Mesenteric fat pad (tissue), 1 donor: ENCODE data around the gene GSPT1. TPM values are rescaled to one million over a fixed set of nuclear protein-coding genes. Genes with fewer than 3 reads are reported as not detected.

Experiments
- DNase-seq: peaks from one replicate; pipeline ENCODE4 v3.0.0-alpha.2; 2020; ENCODE audit warnings: low spot score
- total RNA-seq: library from RNA; stranded (reverse); fragmentation: NEBNext Ultra II Directional; extraction: Animal tissue kit (Norgen Biotek cat#: 25700); gene quantifications from one replicate; pipeline ENCODE4 v1.2.1, GENCODE V29; 2021
- donor health status: DM: yes; HTN: yes; CAD: no.

Gene GSPT1
- total RNA-seq, 1 donor from 2014 or later: 138 TPM

DNA sequence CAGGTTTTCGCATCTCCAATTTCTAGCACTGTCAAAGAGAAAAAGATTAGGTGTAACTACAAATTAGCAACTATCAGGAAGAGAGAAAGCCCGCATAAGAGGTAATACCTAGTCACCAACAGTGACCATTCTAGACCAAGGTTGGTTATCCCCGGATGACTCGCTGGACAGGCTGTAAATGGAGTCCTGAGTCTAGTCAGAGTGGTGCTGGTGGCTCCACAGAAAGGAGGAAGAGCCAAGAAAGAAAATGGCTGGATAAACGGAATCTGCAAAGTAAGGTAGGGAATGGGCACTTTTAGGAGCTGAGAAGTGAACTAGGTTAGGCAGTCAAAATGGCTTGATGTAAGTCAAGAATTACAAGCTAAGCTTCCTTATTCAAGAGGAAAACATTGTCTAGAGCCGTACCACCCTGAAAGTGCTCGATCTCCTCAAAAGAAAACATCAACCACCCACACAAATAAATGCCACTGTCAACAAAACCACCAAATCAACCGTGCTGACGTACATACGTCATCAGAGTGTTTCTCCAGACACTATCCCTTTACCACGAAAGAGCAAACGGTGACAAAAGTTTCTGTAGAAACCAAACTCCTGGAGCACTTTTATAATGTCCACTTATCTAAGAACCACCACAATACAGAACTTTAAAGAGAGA lies 2.2 kb downstream of the GSPT1 start:
- DNase-seq: no peak

DNA sequence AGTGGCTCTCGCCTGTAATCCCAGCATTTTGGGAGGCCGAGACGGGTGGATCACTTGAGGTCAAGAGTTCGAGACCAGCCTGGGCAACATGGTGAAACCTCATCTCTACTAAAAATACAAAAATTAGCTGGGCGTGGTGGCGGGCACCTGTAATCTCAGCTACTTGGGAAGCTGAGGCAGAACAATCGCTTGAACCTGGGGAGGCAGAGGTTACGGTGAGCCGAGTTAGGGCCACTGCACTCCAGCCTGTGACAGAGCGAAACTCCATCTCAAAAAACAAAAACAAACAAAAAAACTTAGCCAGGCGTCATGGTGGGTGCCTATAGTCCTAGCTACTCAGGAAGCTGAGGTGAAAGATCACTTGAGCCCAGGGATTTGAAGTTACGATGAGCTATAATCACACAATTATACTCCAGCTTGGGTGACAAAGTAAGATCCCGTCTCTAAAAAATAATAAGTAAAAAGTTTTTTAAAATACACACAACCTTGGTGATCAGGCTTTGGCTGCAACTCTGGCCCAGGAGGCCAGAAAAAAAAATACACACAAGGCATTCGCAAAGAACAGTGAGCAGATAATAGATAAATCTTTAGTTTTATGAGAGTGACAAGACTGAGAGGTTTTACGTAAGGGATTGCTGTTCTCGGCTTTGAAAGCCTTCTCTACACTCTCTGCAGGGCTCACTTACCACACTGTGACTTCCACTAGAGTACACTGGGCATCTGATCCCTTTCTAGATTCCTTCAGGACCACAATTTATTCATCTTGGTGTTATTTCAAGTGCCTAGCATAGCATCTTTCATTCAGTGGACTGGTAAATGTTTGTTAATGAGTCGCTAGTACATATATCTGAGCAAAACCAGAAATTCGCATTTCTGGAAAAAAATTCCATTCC lies 5.9 kb downstream of the GSPT1 start:
- DNase-seq: no peak

DNA sequence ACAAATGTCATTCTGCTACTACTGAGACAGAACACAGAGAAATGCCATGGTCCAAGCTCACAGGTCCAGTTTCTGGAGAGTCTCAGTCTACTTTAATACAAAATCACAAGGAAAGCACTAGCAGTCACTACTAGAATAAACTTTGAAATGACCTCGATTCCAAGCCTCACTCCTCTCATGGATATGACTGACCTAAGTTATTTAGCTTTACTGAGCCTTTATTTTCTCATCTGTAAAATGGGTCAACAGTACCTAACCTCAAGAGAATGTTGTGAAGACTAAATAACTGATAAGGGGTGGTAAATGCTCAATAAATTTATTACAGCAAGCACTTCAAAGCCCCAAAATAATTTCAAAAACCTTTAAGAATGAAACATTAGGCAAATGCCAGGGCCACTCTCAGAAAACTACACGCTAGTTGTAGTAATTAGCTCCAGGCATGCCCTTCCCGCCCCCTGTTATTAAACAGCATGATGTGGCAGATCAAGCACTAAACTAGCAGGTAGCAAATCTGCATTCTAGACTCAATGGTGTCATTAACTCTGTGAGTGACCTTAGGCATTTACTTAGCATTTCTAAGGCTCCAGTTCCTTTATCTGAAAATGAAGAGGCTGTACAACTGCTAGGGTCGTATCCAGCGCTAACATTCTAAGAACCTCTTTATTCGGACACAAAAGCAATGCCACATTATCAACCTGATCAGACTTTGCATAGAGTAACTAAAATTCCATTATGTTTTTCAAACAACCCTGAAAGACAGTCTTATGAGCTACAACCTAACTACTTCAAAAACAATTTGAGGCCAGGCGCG lies 8.4 kb downstream of the GSPT1 start:
- no peak for DNase-seq

DNA sequence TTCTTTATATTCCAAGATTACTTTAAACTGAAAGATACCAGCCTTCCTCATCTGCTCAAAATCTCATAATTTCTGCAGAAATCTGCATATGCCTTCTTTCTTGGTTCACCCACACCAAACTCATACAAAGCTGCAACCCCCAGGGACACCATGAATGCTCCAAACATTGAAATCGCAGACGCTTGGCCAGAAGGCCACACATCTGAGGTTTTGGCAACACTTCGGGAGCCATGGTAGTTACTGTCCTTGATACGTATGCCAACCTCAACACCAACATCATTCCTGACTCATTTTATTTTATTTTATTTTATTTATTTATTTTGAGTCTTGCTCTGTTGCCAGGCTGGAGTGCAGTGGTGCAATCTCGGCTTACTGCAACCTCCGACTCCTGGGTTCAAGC lies 11.8 kb downstream of the GSPT1 start:
- no peak for DNase-seq

DNA sequence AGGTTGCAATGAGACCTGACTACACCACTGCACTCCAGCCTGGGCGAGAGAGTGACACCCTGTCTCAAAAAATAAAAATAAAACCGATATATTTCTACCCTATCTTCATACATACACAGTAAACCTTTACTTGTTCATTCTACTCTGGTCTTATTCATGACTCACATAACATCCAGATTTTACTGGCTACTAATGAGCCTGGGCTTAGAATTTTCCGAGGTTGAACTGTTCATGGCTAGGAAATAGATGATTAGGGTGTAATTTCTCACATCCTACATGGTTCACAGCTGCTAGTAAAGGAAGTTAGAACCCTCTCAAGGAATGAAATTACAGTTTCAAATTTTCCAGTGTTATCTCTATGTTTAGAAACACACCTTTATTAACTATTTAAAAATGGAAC lies 14.7 kb downstream of the GSPT1 start:
- no peak for DNase-seq

DNA sequence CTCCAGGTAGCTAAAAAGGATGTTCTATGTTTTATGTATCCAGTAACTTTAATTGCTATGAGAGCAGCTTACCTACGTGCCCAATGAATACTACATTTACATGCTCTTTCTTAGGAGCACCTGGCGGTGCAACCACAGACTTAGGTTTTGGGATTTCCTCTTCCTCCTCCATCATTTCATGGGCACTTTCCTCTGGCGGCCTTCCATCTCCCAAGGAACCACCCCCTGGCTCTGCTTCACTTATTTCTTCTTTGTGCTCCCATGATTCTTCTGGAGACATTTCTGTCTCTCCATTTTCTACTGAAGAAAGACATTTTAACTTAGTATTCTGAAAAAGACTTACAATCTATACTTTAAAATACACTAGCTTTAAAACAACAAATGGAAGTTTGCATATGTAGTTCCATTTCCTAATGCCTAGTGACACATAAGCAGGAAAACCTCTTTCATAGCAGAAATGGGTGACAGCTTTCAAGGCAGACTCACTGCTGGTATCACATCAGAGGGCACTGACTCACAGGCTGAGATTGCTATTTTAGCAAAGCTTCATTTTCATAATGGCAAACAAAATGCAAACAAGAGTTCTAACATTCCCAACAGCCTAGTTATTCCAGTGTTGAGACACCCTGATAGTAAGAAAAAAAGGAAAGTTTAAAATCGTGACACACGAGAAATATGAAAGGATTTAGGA lies 19.1 kb downstream of the GSPT1 start:
- DNase-seq: no peak

DNA sequence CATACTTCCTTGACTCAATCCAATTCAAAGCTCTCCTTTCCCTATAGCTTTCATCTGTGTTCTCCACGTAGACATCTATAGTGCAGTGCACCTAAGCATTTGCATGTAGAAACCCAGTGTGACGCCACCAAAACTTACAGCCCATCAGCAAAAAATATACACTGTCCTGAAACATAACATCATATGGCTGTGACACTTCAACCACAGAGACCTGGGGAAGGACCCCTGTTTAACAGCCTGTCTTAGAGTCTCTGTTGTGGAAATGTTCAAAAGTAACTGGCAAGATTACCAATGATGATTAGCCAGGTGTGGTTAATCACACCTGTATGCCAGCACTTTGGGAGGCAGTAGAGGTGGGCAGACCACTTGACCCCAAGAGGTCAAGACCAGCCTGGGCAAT lies 22.2 kb downstream of the GSPT1 start:
- no peak for DNase-seq

DNA sequence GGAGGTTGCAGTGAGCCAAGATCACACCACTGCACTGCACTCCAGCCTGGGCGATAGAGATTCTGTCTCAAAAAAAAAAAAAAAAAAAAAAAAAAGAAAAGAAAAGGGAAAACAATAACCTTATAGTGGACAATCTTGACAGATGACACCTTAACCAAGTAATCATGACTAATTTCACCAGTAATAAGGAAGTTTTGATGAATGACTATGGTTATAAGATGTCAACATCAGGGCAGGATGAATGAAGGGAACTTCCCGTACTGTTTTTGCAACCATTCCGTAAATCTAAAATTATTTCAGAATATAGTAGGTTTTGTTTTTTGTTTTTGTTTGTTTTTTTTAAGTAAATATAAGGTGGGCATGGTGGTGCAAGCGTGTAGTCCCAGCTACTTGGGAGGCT lies 23.0 kb downstream of the GSPT1 start:
- no peak for DNase-seq

DNA sequence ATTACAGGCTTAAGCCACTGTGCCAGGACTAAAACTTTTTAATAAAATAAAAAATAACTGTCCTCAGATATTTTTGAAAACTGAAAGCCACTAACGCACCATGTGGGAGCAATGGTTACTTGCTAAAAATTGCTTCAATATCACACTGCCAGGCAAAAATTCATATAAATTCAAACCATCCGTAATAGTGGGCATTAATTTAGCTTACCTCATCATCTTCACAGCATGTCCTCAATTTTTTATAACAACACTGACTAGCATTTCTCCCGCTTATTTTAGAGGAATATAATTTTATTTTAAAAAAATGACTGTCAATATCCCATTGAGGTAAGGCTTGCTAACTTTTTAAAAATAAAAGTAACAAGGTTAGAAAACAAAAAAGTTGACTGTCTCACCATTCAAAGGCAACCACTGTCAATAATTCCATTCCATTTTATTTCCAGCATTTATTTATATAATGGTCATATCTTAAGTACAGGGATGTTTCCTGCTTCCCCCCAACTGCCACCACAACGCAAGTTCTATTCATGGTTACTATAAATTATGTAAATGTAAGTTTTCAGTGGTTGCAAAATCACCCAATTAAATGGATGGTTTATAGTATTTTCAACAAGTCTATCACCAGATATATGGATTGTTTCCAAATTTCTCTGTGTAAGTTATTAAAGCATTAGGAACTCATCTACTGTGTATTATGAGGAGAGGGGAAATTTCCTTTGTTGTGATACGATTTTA lies 25.4 kb downstream of the GSPT1 start:
- DNase-seq: no peak

DNA sequence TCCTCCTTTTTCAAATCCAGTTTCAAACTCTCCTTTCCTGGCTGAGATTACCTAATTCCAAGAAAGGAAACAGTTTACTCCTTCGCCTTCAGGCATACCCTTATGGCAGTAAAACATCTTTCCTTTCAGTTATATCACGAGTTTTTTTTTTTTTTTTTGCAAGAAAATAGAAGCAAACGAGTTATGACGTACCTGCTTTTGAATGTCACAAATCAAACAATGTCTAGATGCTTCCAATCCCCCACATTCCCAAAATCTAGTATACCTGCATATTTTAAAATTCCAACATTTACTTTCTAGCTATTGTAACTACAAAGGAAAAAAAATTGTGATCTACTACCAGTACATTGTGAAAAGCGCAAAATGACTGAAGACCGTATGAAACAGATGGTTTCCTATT lies 28.9 kb downstream of the GSPT1 start:
- no peak for DNase-seq

DNA sequence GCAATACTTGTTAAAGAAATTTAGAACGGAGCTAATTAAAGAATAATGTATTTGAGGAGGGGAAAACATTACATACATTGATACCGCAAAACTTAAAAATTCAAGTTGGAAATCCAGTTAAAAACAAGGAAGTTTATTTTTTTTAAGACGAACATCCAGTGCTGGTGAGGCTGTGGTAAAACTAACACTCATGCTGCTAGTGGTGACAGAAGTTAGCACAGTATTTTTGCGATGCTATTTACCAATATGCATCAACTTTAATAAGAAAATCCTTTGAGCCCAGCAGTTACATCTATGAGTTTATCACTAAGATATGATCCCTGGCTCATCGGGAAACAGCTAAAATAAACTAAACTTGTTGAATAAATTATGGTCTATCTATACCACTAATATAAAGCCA lies 31.7 kb downstream of the GSPT1 start:
- DNase-seq: no peak

DNA sequence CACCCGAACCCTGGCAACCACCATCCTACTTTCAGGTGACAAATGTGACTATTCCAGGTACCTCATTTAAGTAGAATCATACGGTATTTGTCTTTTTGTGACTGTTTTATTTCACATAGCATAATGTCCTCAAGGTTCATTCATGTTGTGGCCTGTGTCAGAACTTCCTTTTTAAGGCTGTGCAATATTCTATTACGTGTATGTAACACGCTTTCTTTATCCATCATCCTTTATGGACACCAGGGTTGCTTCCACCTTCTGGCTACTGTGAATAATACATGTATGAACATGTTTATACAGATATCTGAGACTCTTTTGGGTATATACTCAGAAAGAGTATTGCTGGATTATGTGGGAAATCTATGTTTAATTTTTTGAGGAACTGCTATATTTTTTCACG lies 35.7 kb downstream of the GSPT1 start:
- DNase-seq: no peak

DNA sequence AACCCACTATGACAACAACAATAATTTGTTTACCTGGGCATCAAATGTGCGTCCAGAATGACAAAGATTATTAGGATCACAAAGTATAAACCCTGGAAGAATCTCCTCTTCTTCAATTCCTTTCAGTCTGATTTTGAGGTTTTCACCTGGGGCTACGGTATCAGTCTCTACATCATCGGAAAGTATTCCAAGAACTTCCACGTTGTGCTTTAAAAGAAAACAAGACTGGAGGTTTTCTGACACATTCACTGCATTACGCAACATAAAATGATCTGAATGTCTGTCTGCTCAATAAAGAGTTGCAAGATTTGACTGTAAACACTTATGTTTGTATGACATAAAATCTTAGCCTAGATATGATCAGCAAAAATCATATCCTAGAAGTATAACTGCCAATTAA lies 38.4 kb downstream of the GSPT1 start:
- DNase-seq: no peak

DNA sequence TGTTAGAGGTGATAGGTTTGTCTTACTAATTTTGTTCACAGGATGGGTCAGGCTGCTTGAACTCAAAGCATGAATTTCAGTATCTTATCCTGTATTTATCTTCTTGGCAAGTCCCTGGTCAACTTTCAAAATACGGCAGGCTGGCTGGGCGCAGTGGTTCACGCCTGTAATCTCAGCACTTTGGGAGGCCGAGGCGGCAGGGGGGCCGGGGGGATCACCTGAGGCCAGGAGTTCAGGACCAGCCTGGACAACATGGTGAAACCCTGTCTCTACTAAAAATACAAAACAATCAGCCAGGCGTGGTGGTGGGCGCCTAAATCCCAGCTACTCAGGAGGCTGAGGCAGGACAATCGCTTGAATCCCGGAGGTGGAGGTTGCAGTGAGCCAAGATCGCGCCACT lies 39.5 kb downstream of the GSPT1 start:
- DNase-seq: peak; percentile 85

DNA sequence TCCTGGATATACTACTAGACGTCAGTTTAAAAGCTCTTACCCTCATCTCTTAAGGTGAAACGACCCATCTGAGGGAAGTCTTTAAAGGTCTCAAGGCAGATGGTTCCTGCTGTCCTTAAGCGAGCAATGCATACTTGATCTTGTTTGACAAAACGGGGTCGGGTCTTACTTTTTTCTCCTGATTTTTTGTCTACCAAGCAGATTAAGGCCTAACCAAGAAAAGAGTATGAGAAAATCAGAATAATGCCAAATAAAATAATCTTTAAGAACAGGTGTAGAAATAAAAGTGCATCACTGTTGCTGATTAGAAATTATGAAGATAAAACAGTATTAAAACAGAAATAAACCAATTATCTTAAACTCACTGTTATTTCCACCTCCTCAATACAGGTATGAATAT lies 40.0 kb downstream of the GSPT1 start:
- DNase-seq: no peak

DNA sequence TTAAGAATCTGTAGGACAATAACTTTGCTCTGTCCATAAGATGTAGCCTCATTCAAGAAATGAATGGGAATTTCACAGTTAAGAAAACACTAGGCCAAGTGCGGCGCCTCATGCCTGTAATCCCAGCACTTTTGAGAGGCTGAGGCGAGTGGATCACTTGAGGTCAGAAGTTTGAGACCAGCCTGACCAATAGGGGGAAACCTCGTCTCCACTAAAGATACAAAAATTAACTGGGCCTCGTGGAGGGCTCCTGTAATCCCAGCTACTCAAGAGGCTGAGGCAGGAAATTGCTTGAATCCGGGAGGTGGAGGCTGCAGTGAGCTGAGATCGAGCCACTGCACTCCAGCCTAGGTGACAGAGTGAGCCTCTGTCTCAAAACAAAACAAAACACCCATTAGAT lies 44.6 kb downstream of the GSPT1 start:
- DNase-seq: no peak

DNA sequence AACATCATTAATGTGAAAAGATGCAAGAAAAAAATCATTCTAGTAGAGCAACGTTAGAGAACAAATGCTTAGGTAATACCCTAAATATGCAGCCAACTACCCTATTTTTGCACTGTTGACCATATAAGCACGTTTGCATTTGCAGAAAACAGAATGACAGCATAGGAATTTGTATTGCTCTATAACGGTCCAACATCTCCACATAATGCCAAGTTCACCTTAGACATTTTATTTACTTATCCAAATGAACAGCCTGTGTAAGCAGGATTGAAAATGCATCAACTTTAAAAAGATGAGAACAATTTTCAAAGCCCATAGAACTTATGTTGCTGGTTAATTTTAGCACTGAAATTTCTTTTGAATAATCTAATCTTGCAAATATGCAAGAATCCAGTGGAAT lies 45.4 kb downstream of the GSPT1 start:
- no peak for DNase-seq

DNA sequence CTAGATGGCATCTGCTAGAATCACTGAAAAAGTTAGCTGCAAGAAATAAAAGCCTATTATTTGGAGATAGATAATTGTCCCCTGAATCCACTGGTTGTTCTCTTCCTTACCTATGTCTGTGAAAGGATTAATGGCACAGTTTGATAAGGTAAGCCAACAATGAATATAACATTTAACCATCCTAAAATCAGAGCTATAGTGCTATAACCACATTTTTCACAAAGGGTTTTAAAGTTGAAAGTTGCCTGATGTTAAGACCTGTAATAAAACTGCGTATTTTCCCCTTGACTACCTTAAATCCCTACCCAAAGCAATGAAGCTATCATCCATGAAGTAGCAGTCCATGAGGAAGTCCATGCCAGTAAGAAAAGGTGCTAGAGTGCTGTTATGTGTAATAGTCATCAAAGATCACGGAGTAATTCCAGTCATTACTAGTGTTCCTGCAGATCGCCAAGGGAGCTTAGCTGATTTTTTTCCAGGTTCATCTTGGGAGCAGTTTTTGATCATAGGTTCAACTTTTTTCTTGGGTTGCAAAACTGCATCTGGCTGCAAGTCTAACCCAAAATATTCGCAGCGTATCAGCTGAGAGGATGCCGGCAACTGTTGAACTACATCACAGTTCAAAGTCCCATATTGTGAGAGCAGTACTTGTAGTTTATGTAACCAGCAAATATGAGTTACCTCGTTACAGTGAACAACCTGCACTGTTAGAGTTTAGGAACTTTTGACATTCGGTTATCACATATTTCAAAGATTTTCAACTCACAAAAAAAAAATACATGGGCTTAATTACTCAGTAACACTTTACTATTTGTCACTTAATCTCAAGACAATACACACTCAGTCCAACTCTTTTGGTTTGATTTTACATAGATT lies 46.2 kb downstream of the GSPT1 start:
- no peak for DNase-seq

DNA sequence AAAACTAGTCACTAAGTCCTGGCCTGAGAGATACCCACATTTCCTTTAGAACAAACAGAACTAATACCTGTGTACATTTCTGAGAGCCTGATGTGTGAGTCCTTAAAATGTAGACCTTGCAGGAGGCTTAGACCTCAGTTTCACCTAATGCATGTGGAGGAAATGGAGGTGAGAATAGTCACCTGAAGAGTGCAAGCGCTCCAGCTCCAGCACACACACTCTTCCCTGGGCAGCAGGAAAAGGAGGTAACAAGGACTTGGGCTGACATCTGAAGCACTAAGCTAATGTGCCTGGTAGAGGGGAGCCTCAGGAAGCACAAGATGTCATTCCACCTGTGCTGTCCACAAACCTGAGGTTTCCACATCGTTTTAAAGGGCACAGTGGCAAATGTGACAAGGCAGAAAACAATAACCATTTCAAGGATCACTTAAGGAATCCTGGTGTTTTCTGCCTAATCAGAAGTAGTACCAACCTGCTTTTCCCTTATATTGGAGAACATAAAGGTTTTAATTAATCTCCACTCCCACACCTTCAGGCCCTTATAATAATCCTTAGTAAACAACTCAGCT lies 47.3 kb downstream of the GSPT1 start:
- DNase-seq: peak; percentile 39
